GM12872 (cell line): ENCODE data around the gene TMEM139.

Source experiments
- CTCF ChIP-seq: IDR thresholded peaks from 3 replicates; pipeline ENCODE4 v1.5.1; 2011; ENCODE audit warnings: low read depth, mild to moderate bottlenecking, low read length, moderate library complexity; ENCODE audit not compliant: insufficient read depth

The TMEM139 gene

GRCh38 chr7:143285470-143285778 is 666 bp downstream of the TMEM139 start:
- no peak for TF ChIP-seq CTCF

DNA sequence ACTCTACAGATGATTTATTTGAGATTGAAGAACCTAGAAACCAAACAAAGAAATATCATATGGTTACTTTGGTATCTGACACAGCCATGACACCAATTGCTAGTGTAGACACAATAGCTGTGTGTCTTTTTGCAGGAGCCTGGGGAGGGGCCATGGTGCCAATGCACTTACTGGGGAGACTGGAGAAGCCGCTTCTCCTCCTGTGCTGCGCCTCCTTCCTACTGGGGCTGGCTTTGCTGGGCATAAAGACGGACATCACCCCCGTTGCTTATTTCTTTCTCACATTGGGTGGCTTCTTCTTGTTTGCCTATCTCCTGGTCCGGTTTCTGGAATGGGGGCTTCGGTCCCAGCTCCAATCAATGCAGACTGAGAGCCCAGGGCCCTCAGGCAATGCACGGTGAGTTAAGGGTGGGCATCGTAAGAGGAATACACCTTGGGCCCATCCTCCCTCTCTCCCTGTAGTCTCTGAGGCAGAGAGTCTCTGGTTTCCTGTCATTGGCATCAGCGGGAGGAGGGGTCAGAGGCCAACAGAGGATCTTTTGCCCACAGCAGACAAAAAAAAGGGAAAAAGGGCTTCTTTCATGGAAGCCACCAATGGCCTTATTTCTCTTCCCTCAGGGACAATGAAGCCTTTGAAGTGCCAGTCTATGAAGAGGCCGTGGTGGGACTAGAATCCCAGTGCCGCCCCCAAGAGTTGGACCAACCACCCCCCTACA is 1.2 kb downstream of the TMEM139 start:
- TF ChIP-seq CTCF: no peak

- TF ChIP-seq CTCF: no peak
Measured at GRCh38 chr7:143286522-143286890, 1.7 kb downstream of the TMEM139 start.

- no peak for TF ChIP-seq CTCF
Measured at GRCh38 chr7:143287339-143287934, 2.7 kb downstream of the TMEM139 start.

GRCh38 chr7:143287935-143288826 is 3.4 kb downstream of the TMEM139 start, which contains the start of gene CASP2:
TSS of gene CASP2 (plus strand) at chr7:143288351. CDS start at chr7:143288456, 105 bp downstream.
- TF ChIP-seq CTCF: no peak

GRCh38 chr7:143288836-143289235 is 4.1 kb downstream of the TMEM139 start:
- TF ChIP-seq CTCF: no peak

DNA sequence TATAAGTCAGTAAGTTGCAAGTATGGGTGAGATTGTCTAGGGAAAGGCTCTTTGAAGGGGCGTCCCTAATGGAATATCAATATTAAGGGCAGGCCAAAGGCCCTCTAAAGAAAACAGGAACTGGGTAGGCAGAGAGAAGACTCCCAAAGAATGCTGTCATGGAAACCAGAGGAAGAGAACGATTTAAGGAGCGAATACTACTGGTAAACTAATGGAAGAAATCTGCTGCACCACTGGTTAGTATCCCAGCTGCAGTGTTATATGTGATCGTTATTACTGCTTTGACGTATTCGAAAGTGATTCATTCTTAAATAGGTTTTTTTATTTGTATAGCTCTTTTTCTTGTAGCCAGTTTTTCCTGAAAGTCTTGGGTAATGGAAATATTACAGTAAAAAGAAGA is 4.7 kb downstream of the TMEM139 start:
- TF ChIP-seq CTCF: no peak
